ENCODE results near the gene SOD1.

SOD1 gene

DNA sequence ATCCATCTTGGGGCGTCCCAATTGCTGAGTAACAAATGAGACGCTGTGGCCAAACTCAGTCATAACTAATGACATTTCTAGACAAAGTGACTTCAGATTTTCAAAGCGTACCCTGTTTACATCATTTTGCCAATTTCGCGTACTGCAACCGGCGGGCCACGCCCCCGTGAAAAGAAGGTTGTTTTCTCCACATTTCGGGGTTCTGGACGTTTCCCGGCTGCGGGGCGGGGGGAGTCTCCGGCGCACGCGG lies 282 bp upstream of the SOD1 start (continued):
- TF ChIP-seq, protein P1, sequence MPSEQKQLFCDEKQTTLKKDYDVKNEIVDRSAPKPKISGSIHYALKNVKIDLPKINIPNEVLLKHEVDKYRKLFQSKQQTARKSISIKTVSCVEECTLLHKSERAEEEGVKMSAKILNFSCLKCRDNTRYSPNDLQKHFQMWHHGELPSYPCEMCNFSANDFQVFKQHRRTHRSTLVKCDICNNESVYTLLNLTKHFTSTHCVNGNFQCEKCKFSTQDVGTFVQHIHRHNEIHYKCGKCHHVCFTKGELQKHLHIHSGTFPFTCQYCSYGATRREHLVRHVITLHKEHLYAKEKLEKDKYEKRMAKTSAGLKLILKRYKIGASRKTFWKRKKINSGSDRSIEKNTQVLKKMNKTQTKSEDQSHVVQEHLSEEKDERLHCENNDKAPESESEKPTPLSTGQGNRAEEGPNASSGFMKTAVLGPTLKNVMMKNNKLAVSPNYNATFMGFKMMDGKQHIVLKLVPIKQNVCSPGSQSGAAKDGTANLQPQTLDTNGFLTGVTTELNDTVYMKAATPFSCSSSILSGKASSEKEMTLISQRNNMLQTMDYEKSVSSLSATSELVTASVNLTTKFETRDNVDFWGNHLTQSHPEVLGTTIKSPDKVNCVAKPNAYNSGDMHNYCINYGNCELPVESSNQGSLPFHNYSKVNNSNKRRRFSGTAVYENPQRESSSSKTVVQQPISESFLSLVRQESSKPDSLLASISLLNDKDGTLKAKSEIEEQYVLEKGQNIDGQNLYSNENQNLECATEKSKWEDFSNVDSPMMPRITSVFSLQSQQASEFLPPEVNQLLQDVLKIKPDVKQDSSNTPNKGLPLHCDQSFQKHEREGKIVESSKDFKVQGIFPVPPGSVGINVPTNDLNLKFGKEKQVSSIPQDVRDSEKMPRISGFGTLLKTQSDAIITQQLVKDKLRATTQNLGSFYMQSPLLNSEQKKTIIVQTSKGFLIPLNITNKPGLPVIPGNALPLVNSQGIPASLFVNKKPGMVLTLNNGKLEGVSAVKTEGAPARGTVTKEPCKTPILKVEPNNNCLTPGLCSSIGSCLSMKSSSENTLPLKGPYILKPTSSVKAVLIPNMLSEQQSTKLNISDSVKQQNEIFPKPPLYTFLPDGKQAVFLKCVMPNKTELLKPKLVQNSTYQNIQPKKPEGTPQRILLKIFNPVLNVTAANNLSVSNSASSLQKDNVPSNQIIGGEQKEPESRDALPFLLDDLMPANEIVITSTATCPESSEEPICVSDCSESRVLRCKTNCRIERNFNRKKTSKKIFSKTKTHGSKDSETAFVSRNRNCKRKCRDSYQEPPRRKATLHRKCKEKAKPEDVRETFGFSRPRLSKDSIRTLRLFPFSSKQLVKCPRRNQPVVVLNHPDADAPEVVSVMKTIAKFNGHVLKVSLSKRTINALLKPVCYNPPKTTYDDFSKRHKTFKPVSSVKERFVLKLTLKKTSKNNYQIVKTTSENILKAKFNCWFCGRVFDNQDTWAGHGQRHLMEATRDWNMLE (tag by site-specific recombination; conservative IDR thresholded peaks at IDR 0.05; ENCODE audit: low read depth) = peak; percentile 31; the same call in 1 of the 2 replicates
- TF ChIP-seq ZNF223 (tag by site-specific recombination; IDR thresholded peaks at IDR 0.05) (no peak), ZNF621 (tag by site-specific recombination; IDR thresholded peaks at IDR 0.05) (no peak), GFI1B (tag by site-specific recombination; IDR thresholded peaks at IDR 0.05) (no peak), ZNF580 (tag by site-specific recombination; IDR thresholded peaks at IDR 0.05) (no peak), ZNF792 (tag by site-specific recombination; IDR thresholded peaks at IDR 0.05) (no peak), ZBTB17 (tag by site-specific recombination; IDR thresholded peaks at IDR 0.05) (0 out of 2 replicates have a peak, but pooled peaks have one; percentile 49), ZBTB21 (tag by site-specific recombination; IDR thresholded peaks at IDR 0.05) (peak; percentile 96), KLF9 (tag by site-specific recombination; IDR thresholded peaks at IDR 0.05; ENCODE audit: low read depth) (peak; percentile 78; the same call in 1 of the 2 replicates), ZNF266 (tag by site-specific recombination; IDR thresholded peaks at IDR 0.05; ENCODE audit: low read depth) (no peak), SCRT1 (tag by site-specific recombination; IDR thresholded peaks at IDR 0.05; ENCODE audit: borderline replicate concordance) (no peak), ZBTB20 (tag by site-specific recombination; IDR thresholded peaks at IDR 0.05) (peak; percentile 97), ZNF701 (tag by site-specific recombination; IDR thresholded peaks at IDR 0.05) (no peak), RBAK (tag by site-specific recombination; IDR thresholded peaks at IDR 0.05) (peak; percentile 82; the same call in 1 of the 2 replicates)
- TF ChIP-seq, protein P2, sequence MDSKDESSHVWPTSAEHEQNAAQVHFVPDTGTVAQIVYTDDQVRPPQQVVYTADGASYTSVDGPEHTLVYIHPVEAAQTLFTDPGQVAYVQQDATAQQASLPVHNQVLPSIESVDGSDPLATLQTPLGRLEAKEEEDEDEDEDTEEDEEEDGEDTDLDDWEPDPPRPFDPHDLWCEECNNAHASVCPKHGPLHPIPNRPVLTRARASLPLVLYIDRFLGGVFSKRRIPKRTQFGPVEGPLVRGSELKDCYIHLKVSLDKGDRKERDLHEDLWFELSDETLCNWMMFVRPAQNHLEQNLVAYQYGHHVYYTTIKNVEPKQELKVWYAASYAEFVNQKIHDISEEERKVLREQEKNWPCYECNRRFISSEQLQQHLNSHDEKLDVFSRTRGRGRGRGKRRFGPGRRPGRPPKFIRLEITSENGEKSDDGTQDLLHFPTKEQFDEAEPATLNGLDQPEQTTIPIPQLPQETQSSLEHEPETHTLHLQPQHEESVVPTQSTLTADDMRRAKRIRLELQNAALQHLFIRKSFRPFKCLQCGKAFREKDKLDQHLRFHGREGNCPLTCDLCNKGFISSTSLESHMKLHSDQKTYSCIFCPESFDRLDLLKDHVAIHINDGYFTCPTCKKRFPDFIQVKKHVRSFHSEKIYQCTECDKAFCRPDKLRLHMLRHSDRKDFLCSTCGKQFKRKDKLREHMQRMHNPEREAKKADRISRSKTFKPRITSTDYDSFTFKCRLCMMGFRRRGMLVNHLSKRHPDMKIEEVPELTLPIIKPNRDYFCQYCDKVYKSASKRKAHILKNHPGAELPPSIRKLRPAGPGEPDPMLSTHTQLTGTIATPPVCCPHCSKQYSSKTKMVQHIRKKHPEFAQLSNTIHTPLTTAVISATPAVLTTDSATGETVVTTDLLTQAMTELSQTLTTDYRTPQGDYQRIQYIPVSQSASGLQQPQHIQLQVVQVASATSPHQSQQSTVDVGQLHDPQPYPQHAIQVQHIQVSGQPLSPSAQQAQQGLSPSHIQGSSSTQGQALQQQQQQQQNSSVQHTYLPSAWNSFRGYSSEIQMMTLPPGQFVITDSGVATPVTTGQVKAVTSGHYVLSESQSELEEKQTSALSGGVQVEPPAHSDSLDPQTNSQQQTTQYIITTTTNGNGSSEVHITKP (tag by site-specific recombination; IDR thresholded peaks at IDR 0.05) = peak; percentile 97

- POLR2A ChIA-PET = interaction anchor here (0.6 to 1.0 kb wide), 2 partner anchors 9 to 74 kb away, joined by 3 read pairs; no protein-coding TSS in a partner anchor
- H3K4me3 ChIP-seq (ENCODE audit: low read depth, low read length) = peak overlapping the region; percentile 89
- peak overlapping the region; percentile 89; the same call in 1 of the 2 replicates for H3K27ac ChIP-seq (ENCODE audit: extremely low read depth, low read depth, low read length)
- CTCF ChIA-PET = interaction anchor here (0.8 kb wide), 1 partner anchor 9 kb away, joined by 3 read pairs; no protein-coding TSS in a partner anchor
- peaks cover 16 to 24% of the 10 kb centered on the region in 2 experiments; a peak in 2 of 3 replicates for H3K36me3 ChIP-seq (ENCODE audit: control insufficient read depth in 2 of 2, insufficient read depth in 1 of 2, low read length in 2 of 2)
- H3K9me3 ChIP-seq (ENCODE audit: control insufficient read depth, insufficient read depth, low read depth, low read length) = no peaks in the 10 kb centered on the region
- 0 out of 2 replicates have a peak, but pooled peaks cover 2% of the 10 kb centered on the region for H3K4me1 ChIP-seq (ENCODE audit: control insufficient read depth, insufficient read depth, low read length)
- TF ChIP-seq ZNF2 (tag by site-specific recombination; IDR thresholded peaks at IDR 0.05) (peak; percentile 16; the same call in 1 of the 2 replicates), FEZF1 (tag by site-specific recombination; IDR thresholded peaks at IDR 0.05) (no peak), REST (tag by site-specific recombination; IDR thresholded peaks at IDR 0.05) (no peak), ZNF571 (tag by site-specific recombination; IDR thresholded peaks at IDR 0.05) (no peak), ZNF335 (tag by site-specific recombination; conservative IDR thresholded peaks at IDR 0.05) (peak; percentile 92), ZNF184 (tag by site-specific recombination; IDR thresholded peaks at IDR 0.05) (0 out of 2 replicates have a peak, but pooled peaks have one; percentile 35), ZNF521 (tag by site-specific recombination; IDR thresholded peaks at IDR 0.05) (no peak), TRIM28 (IDR thresholded peaks at IDR 0.05; ENCODE audit: borderline replicate concordance, low read length) (no peak)
- TF ChIP-seq, protein P3, sequence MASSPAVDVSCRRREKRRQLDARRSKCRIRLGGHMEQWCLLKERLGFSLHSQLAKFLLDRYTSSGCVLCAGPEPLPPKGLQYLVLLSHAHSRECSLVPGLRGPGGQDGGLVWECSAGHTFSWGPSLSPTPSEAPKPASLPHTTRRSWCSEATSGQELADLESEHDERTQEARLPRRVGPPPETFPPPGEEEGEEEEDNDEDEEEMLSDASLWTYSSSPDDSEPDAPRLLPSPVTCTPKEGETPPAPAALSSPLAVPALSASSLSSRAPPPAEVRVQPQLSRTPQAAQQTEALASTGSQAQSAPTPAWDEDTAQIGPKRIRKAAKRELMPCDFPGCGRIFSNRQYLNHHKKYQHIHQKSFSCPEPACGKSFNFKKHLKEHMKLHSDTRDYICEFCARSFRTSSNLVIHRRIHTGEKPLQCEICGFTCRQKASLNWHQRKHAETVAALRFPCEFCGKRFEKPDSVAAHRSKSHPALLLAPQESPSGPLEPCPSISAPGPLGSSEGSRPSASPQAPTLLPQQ (tag by site-specific recombination; IDR thresholded peaks at IDR 0.05) = 0 out of 2 replicates have a peak, but pooled peaks have one; percentile 10
These were observed 719 bp downstream of the SOD1 start for GRCh38 chr21:31660259-31660565.

Measured in HEK293 (cell line).